Activated CD4-positive, alpha-beta T cell treated with anti-CD3 and anti-CD28 coated beads for 36 hours (primary cell): Measurements from ENCODE around the gene OPRL1. TPM values are rescaled to one million over a fixed set of nuclear protein-coding genes. Genes with fewer than 3 reads are reported as not detected.
A peak's percentile ranks its signal among the peaks of the same experiment; 100 is the strongest.

Experiments
- ATAC-seq: fragments of 200-7000 bp; cut with Tn5 transposase; one replicate; pipeline ENCODE4 v1.10.0; 2021; ENCODE audit warnings: mild to moderate bottlenecking, moderate library complexity
- CTCF ChIA-PET: fragments of 350-600 bp; sonication (Branson Sonifier 250); formaldehyde crosslinking; loops from one replicate; lab custom pipeline; 2021; ENCODE audit warnings: antibody characterized with exemption; lab: Charles Lee
- POLR2A ChIA-PET: fragments of 350-600 bp; sonication (Branson Sonifier 250); formaldehyde crosslinking; loops from one replicate; lab custom pipeline; 2021; ENCODE audit warnings: antibody characterized with exemption, inconsistent platforms; lab: Charles Lee
- DNase-seq: peaks from one replicate; pipeline ENCODE4 v3.0.0-alpha.2; 2020
- H3K27ac Mint-ChIP-seq: one replicate; pipeline ENCODE4 v1.8.0; 2021; ENCODE audit warnings: mixed read lengths
- H3K27me3 Mint-ChIP-seq: one replicate; pipeline ENCODE4 v1.8.0; 2021; ENCODE audit warnings: mixed read lengths
- H3K36me3 Mint-ChIP-seq: one replicate; pipeline ENCODE4 v1.8.0; 2021; ENCODE audit warnings: low read depth, mixed read lengths
- H3K4me1 Mint-ChIP-seq: one replicate; pipeline ENCODE4 v1.8.0; 2021; ENCODE audit warnings: mixed read lengths
- H3K4me3 Mint-ChIP-seq: one replicate; pipeline ENCODE4 v1.8.0; 2021; ENCODE audit warnings: mild to moderate bottlenecking, moderate library complexity, mixed read lengths
- H3K9me3 Mint-ChIP-seq: one replicate; pipeline ENCODE4 v1.8.0; 2021; ENCODE audit warnings: low read depth, mixed read lengths
- intact Hi-C, 2 experiments: fragments of 100-400 bp; cut with DNase I in 1 of 2; cut with micrococcal nuclease in 1 of 2; formaldehyde crosslinking; loops; one replicate each; pipeline versions ENCODE4 v1.14.2 to v1.15.1; 2022 to 2024; cut with DNase I, micrococcal nuclease
- total RNA-seq, 2 experiments: library from RNA; stranded (reverse); gene quantifications; one replicate each; pipeline ENCODE4 v1.2.3, GENCODE V29; 2021

The OPRL1 gene
- total RNA-seq, 2 experiments from 2014 or later: 0.42 to 0.50 TPM

GRCh38 chr20:64142590-64142989 is 62.7 kb downstream of the OPRL1 start:
- POLR2A ChIA-PET: no interaction called here
- no peak for ATAC-seq
- Mint-ChIP-seq H3K36me3 (no peaks in the 10 kb centered on the region), H3K27me3 (peaks cover 3% of the 10 kb centered on the region), H3K4me3 (no peak overlapping the region), H3K27ac (no peak overlapping the region), H3K9me3 (peaks cover 11% of the 10 kb centered on the region), H3K4me1 (no peaks in the 10 kb centered on the region)
- intact Hi-C loops: no loop called here
- CTCF ChIA-PET: interaction anchor here (1.0 kb wide), 1 partner anchor 23 kb away, joined by 3 read pairs; no protein-coding TSS in a partner anchor
- DNase-seq: no peak

GRCh38 chr20:64143018-64143801 is 63.3 kb downstream of the OPRL1 start:
- Mint-ChIP-seq H3K4me3 (no peak overlapping the region), H3K36me3 (no peaks in the 10 kb centered on the region), H3K4me1 (no peaks in the 10 kb centered on the region), H3K27ac (no peak overlapping the region), H3K27me3 (peaks cover 3% of the 10 kb centered on the region), H3K9me3 (peaks cover 11% of the 10 kb centered on the region)
- ChIA-PET POLR2A (no interaction called here), CTCF (no interaction called here)
- ATAC-seq (no peak), DNase-seq (no peak)
- intact Hi-C loops: no loop called here

GRCh38 chr20:64144144-64144912 is 64.4 kb downstream of the OPRL1 start:
- H3K27me3 Mint-ChIP-seq: peaks cover 3% of the 10 kb centered on the region
- CTCF ChIA-PET: interaction anchor here (0.6 to 0.8 kb wide), 2 partner anchors 12 to 410 kb away, joined by 3 to 5 read pairs; no protein-coding TSS in a partner anchor
- intact Hi-C loops: no loop called here
- POLR2A ChIA-PET: no interaction called here
- no peaks in the 10 kb centered on the region for H3K4me1 Mint-ChIP-seq
- H3K27ac Mint-ChIP-seq: no peak overlapping the region
- ATAC-seq (no peak), DNase-seq (no peak)
- peaks cover 11% of the 10 kb centered on the region for H3K9me3 Mint-ChIP-seq
- H3K4me3 Mint-ChIP-seq: no peak overlapping the region
- H3K36me3 Mint-ChIP-seq: no peaks in the 10 kb centered on the region

- POLR2A ChIA-PET: no interaction called here
- DNase-seq (peak; percentile 54), ATAC-seq (no peak)
- intact Hi-C loops: no loop called here
- Mint-ChIP-seq H3K36me3 (no peaks in the 10 kb centered on the region), H3K27ac (no peak overlapping the region), H3K27me3 (peaks cover 3% of the 10 kb centered on the region), H3K9me3 (peaks cover 11% of the 10 kb centered on the region), H3K4me1 (no peaks in the 10 kb centered on the region), H3K4me3 (no peak overlapping the region)
- CTCF ChIA-PET: interaction anchor here (0.7 to 0.8 kb wide), 2 partner anchors 11 to 521 kb away, joined by 4 to 5 read pairs; no protein-coding TSS in a partner anchor
These were observed 65.8 kb downstream of the OPRL1 start for GRCh38 chr20:64145458-64146300.

GRCh38 chr20:64146301-64146935 is 66.5 kb downstream of the OPRL1 start:
- Mint-ChIP-seq H3K27ac (no peak overlapping the region), H3K36me3 (no peaks in the 10 kb centered on the region), H3K9me3 (peaks cover 11% of the 10 kb centered on the region), H3K4me1 (no peaks in the 10 kb centered on the region), H3K4me3 (no peak overlapping the region), H3K27me3 (peaks cover 3% of the 10 kb centered on the region)
- POLR2A ChIA-PET: no interaction called here
- no peak for DNase-seq
- ATAC-seq: no peak
- intact Hi-C loops: no loop called here
- CTCF ChIA-PET: no interaction called here

- intact Hi-C loops: no loop called here
- CTCF ChIA-PET: no interaction called here
- POLR2A ChIA-PET: no interaction called here
These were observed 67.1 kb downstream of the OPRL1 start for GRCh38 chr20:64146936-64147477.

GRCh38 chr20:64148581-64148980 is 68.7 kb downstream of the OPRL1 start:
- POLR2A ChIA-PET: no interaction called here
- H3K4me1 Mint-ChIP-seq: no peaks in the 10 kb centered on the region
- no peak overlapping the region for H3K4me3 Mint-ChIP-seq
- DNase-seq (no peak), ATAC-seq (no peak)
- H3K9me3 Mint-ChIP-seq: peaks cover 11% of the 10 kb centered on the region
- no peaks in the 10 kb centered on the region for H3K36me3 Mint-ChIP-seq
- intact Hi-C loops: no loop called here
- no peak overlapping the region for H3K27ac Mint-ChIP-seq
- CTCF ChIA-PET: no interaction called here
- no peaks in the 10 kb centered on the region for H3K27me3 Mint-ChIP-seq

More at GRCh38 chr20:64146936-64147477, 67.1 kb downstream of the OPRL1 start:
- no peak for DNase-seq
- H3K9me3 Mint-ChIP-seq: peaks cover 11% of the 10 kb centered on the region
- no peak overlapping the region for H3K27ac Mint-ChIP-seq
- H3K27me3 Mint-ChIP-seq: peaks cover 3% of the 10 kb centered on the region
- no peak for ATAC-seq
- H3K36me3 Mint-ChIP-seq: no peaks in the 10 kb centered on the region
- H3K4me1 Mint-ChIP-seq: no peaks in the 10 kb centered on the region
- no peak overlapping the region for H3K4me3 Mint-ChIP-seq

GRCh38 chr20:64149141-64149540 is 69.3 kb downstream of the OPRL1 start:
- Mint-ChIP-seq H3K4me1 (no peaks in the 10 kb centered on the region), H3K4me3 (no peak overlapping the region), H3K9me3 (peaks cover 8% of the 10 kb centered on the region), H3K27me3 (no peaks in the 10 kb centered on the region), H3K27ac (no peak overlapping the region), H3K36me3 (no peaks in the 10 kb centered on the region)
- ATAC-seq (no peak), DNase-seq (no peak)
- ChIA-PET CTCF (no interaction called here), POLR2A (no interaction called here)
- intact Hi-C loops: no loop called here

- peaks cover 2% of the 10 kb centered on the region for H3K9me3 Mint-ChIP-seq
- H3K4me3 Mint-ChIP-seq: no peak overlapping the region
- H3K27me3 Mint-ChIP-seq: no peaks in the 10 kb centered on the region
- H3K27ac Mint-ChIP-seq: no peak overlapping the region
- intact Hi-C loops: no loop called here
- no peak for ATAC-seq
- no peaks in the 10 kb centered on the region for H3K4me1 Mint-ChIP-seq
- ChIA-PET CTCF (no interaction called here), POLR2A (no interaction called here)
- no peak for DNase-seq
- no peaks in the 10 kb centered on the region for H3K36me3 Mint-ChIP-seq
These were observed 70.1 kb downstream of the OPRL1 start for GRCh38 chr20:64149809-64150560.
